OCI-LY7 (cell line): ENCODE measurements around the gene ZNF792. TPM values are rescaled to one million over a fixed set of nuclear protein-coding genes. Genes with fewer than 3 reads are reported as not detected.
"Not testable (repeated sequence)": the region's sequence is repeated elsewhere in the genome, so short reads cannot be mapped to it uniquely, and the experiment has no call there.

Experiments
- BruUV-seq: library from RNA; stranded (reverse); fragments of 400-500 nt; replicated peaks from 2 replicates; lab custom pipeline; 2021; lab: Mats Ljungman, UMichigan
- CTCF ChIA-PET: fragments of 300-600 bp; sonication (Branson Sonifier 250); formaldehyde crosslinking; loops from one replicate; lab custom pipeline; 2022; ENCODE audit warnings: antibody characterized with exemption; ENCODE audit not compliant: unreplicated experiment; lab: Charles Lee
- POLR2A ChIA-PET: fragments of 300-600 bp; sonication (Branson Sonifier 250); formaldehyde crosslinking; loops from one replicate; lab custom pipeline; 2022; ENCODE audit warnings: antibody characterized with exemption; lab: Charles Lee
- DNase-seq: peaks from one replicate; pipeline ENCODE4 v3.0.0-alpha.2; 2015; ENCODE audit warnings: low spot score
- H2AFZ ChIP-seq: fragments of 200-600 bp; sonication (generic), shearing (Covaris generic); 2 replicates; pipeline ENCODE4 v1.6.1; 2014; ENCODE audit warnings: mild to moderate bottlenecking, antibody characterized with exemption, low read length, moderate library complexity
- H3K27ac ChIP-seq: fragments of 200-600 bp; sonication (generic); 2 replicates; pipeline ENCODE4 v1.5.1; 2014; ENCODE audit warnings: mixed run types, low read depth, mild to moderate bottlenecking, moderate library complexity, low read length, inconsistent platforms; ENCODE audit not compliant: poor library complexity, severe bottlenecking
- H3K36me3 ChIP-seq: fragments of 200-600 bp; sonication (generic); 2 replicates; pipeline ENCODE4 v1.6.1; 2014; ENCODE audit warnings: mild to moderate bottlenecking, antibody characterized with exemption, low read length, moderate library complexity, mixed read lengths; ENCODE audit not compliant: insufficient read depth
- H3K4me1 ChIP-seq: fragments of 200-600 bp; sonication (generic); 2 replicates; pipeline ENCODE4 v1.5.1; 2014; ENCODE audit warnings: mild to moderate bottlenecking, low read length; ENCODE audit not compliant: insufficient read depth, poor library complexity, severe bottlenecking
- H3K4me2 ChIP-seq: fragments of 200-600 bp; sonication (generic); 2 replicates; pipeline ENCODE4 v1.6.1; 2014; ENCODE audit warnings: mild to moderate bottlenecking, low read length
- H3K4me3 ChIP-seq: fragments of 200-600 bp; sonication (generic); 2 replicates; pipeline ENCODE4 v1.5.1; 2014; ENCODE audit warnings: mild to moderate bottlenecking, low read depth, low read length; ENCODE audit not compliant: poor library complexity, severe bottlenecking
- H3K79me2 ChIP-seq: fragments of 200-600 bp; sonication (generic); 2 replicates; pipeline ENCODE4 v1.6.1; 2016; ENCODE audit warnings: low read depth, mild to moderate bottlenecking, low read length, moderate library complexity, mixed read lengths; ENCODE audit not compliant: insufficient read depth
- H3K9me2 ChIP-seq: fragments of 200-600 bp; sonication (generic); 2 replicates; pipeline ENCODE4 v1.6.1; 2016; ENCODE audit warnings: mild to moderate bottlenecking, low read length, mixed read lengths; ENCODE audit not compliant: insufficient read depth
- H3K9me3 ChIP-seq: fragments of 200-600 bp; sonication (generic); 2 replicates; pipeline ENCODE4 v1.6.1; 2014; ENCODE audit warnings: mild to moderate bottlenecking, mixed run types, low read length, mixed read lengths
- H4K20me1 ChIP-seq: fragments of 200-600 bp; sonication (generic); 2 replicates; pipeline ENCODE4 v1.6.1; 2014; ENCODE audit warnings: mild to moderate bottlenecking, antibody characterized with exemption, low read length, moderate library complexity, mixed read lengths; ENCODE audit not compliant: insufficient read depth
- CTCF ChIP-seq: fragments of 200-600 bp; sonication (generic); conservative IDR thresholded peaks from 2 replicates; pipeline ENCODE4 v1.5.1; 2014; ENCODE audit warnings: mild to moderate bottlenecking, antibody characterized with exemption, low read length, moderate library complexity, mixed read lengths
- EZH2phosphoT487 ChIP-seq: fragments of 200-600 bp; sonication (generic); IDR thresholded peaks from 2 replicates; pipeline ENCODE4 v1.6.1; 2018; ENCODE audit warnings: low read depth, borderline replicate concordance, mild to moderate bottlenecking, mixed run types, antibody characterized with exemption, low read length, moderate library complexity, mixed read lengths
- intact Hi-C: fragments of 100-400 bp; cut with micrococcal nuclease; formaldehyde crosslinking; loops from one replicate; pipeline ENCODE4 v1.10.0; 2022; ENCODE audit not compliant: unreplicated experiment
- total RNA-seq, 2 experiments: library from RNA; depleted of rRNA in 1 of 2; stranded (reverse); fragments of >200 nt in 1 of 2; shearing (Covaris generic) in 1 of 2; gene quantifications; 2 replicates each; pipeline ENCODE4 v1.2.3, GENCODE V29; 2014 to 2022

The ZNF792 gene
- total RNA-seq, 2 experiments from 2014 or later = 8.0 to 9.5 TPM

GRCh38 chr19:34998777-34999497 lies 34.9 kb upstream of the ZNF792 start:
- BruUV-seq = no TSS peak
- peak overlapping the region; percentile 64; the same call in 1 of the 2 replicates for H2AFZ ChIP-seq
- ChIA-PET POLR2A (interaction anchor here (0.7 to 0.8 kb wide), 2 partner anchors 368 to 1052 kb away, joined by 3 to 7 read pairs; no protein-coding TSS in a partner anchor), CTCF (interaction anchor here (0.6 kb wide), 1 partner anchor 827 kb away, joined by 3 read pairs; no protein-coding TSS in a partner anchor)
- H4K20me1 ChIP-seq = no peaks in the 10 kb centered on the region
- no peak for DNase-seq
- H3K79me2 ChIP-seq = peaks cover 40% of the 10 kb centered on the region
- H3K4me2 ChIP-seq = peak overlapping the region; percentile 95
- TF ChIP-seq EZH2phosphoT487 (no peak), CTCF (no peak)
- H3K4me1 ChIP-seq = peaks cover 63% of the 10 kb centered on the region
- no peak overlapping the region for H3K27ac ChIP-seq
- H3K36me3 ChIP-seq = peaks cover 26% of the 10 kb centered on the region; the same call in 1 of the 2 replicates
- H3K4me3 ChIP-seq = peak overlapping the region; percentile 73
- intact Hi-C loops = no loop called here
- no peaks in the 10 kb centered on the region for H3K9me3 ChIP-seq
- H3K9me2 ChIP-seq = no peaks in the 10 kb centered on the region

- H3K27ac ChIP-seq, H3K9me3 ChIP-seq, POLR2A ChIA-PET, H2AFZ ChIP-seq, H3K9me2 ChIP-seq, intact Hi-C loops, H3K4me3 ChIP-seq, CTCF ChIA-PET, H4K20me1 ChIP-seq, DNase-seq, BruUV-seq: not testable (repeated sequence)
- H3K36me3 ChIP-seq = peaks cover 19% of the 10 kb centered on the region; the same call in 1 of the 2 replicates
- H3K4me1 ChIP-seq = peaks cover 56% of the 10 kb centered on the region
- H3K4me2 ChIP-seq = peak overlapping the region; percentile 53
- H3K79me2 ChIP-seq = peaks cover 33% of the 10 kb centered on the region
These were observed 34.2 kb upstream of the ZNF792 start for GRCh38 chr19:34998224-34998623.

GRCh38 chr19:34997071-34997617 lies 33.1 kb upstream of the ZNF792 start:
- H3K27ac ChIP-seq = peak overlapping the region; percentile 49
- H3K9me2 ChIP-seq = no peaks in the 10 kb centered on the region
- H2AFZ ChIP-seq = peak overlapping the region; percentile 91
- DNase-seq = peak; percentile 24
- peaks cover 23% of the 10 kb centered on the region for H3K79me2 ChIP-seq
- H3K9me3 ChIP-seq = no peaks in the 10 kb centered on the region
- peaks cover 11% of the 10 kb centered on the region; the same call in 1 of the 2 replicates for H3K36me3 ChIP-seq
- no peaks in the 10 kb centered on the region for H4K20me1 ChIP-seq
- peaks cover 45% of the 10 kb centered on the region for H3K4me1 ChIP-seq
- BruUV-seq = no TSS peak
- CTCF ChIA-PET = interaction anchor here (0.6 kb wide), 1 partner anchor 147 kb away, joined by 3 read pairs; no protein-coding TSS in a partner anchor
- intact Hi-C loops = no loop called here
- POLR2A ChIA-PET = no interaction called here
- peak overlapping the region; percentile 26 for H3K4me3 ChIP-seq
- peak overlapping the region; percentile 53 for H3K4me2 ChIP-seq
- TF ChIP-seq EZH2phosphoT487 (no peak), CTCF (no peak)
